GM19351 (cell line): ENCODE measurements around the gene GMDS.

Source experiments
- ATAC-seq: cut with Tn5 transposase; IDR thresholded peaks from one replicate; pipeline ENCODE4 v1.9.1; 2021; ENCODE audit warnings: mild to moderate bottlenecking, moderate library complexity; ENCODE audit not compliant: unreplicated experiment

The GMDS gene

DNA sequence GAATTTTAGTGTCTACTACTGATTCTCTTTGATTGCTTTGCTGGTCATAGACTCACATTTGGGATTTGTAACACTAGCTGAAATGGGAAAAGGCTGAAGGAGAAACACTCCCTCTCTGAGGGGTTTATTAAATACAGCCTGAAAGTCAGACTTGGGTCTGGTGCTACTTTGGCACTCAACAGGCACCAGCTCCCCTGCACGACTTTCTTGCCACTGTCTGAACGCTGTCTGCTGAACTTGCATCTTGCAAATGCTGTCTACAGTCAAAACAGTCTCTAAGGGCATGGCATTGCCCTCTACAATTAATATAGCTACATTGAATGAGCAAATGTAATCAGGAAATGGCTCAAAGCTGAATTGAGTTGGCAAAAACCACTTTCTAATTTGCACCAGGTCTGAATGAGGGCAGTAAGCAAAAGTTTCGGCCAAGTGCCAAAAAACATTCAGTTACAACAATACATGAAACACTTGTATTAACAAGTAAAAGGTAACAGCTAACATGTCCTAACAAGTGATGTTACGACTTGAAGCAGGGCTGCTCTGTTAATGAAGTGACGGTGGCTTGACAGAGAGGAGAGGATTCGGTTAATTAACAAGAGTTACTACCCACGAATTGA, 516.2 kb downstream of the GMDS start:
- ATAC-seq: no peak

DNA sequence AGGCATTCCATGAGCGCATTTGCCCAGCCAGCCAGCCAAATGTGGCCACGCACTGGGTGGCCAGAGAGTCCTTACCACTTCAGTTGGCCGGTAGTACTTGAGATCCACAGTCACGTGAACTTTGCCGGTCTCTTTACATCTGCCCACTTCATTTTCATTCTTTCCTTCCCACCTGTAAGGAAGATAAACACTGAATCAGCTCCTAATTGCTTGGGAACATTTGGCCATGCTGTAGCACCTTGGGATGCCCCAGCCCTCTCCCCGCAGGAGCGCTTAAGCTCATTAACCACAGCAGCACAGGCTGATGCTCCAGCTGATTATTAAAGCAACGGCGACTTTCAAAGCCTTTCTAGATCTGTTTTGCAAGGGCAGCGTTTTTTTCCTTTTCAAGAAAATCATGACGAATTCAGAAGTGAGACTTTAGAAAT, 519.0 kb downstream of the GMDS start:
- no peak for ATAC-seq

DNA sequence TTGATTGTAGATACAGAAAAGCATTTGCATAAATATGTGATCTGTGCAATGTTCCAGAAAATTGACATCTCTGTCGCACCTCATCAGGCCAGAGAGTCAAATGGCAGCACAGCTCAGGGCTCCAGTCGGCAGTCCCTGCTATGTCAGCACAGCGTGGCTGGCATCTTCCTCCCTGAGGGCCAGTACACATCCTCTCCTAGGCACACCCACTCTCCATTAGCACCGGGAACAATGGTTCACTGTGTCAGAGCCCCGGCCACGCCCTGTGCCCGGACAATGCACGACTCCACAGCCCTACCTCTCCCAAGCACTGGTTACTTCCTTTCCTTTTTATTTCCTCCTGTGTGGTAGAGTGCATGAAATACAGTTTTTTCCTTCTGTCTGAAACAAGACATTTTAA, 520.8 kb downstream of the GMDS start:
- ATAC-seq: no peak

DNA sequence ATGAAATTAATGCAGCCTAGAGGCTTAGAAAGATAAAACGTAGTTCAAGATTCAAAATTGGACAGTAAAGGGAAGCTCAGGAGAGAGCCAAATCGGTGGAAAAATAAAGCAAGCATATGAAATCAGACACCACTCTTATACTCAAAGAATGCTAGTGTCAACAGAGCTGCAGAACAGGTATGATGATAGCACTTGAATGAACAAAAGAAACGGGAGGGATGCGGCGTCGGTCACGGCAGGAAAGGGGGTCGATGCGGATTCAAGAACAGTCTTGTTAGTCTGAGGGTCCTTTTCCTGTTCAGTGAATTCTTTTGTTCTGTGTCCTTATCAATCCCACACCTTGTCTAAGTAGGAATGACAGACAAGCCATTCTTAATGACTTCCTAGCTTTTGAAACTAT, 521.3 kb downstream of the GMDS start:
- ATAC-seq: no peak

DNA sequence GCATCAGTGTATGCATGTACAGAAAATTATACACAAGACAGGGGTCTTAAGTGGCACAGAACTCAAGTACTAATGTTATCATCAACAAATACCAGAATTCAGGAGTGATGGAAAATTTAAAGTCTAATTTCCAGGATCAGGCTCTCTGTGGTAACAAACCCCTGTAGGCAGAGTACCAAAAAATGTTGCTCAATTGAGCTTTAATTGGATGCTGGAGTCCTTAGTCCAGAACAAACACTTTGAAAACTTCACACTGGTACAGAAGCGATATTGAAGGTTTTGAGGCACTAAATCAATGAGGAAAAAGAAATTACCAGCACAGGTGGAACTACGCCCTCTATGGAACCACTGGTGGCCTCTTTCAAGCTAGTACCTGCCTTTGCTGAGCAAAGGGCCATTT, 522.6 kb downstream of the GMDS start:
- no peak for ATAC-seq

DNA sequence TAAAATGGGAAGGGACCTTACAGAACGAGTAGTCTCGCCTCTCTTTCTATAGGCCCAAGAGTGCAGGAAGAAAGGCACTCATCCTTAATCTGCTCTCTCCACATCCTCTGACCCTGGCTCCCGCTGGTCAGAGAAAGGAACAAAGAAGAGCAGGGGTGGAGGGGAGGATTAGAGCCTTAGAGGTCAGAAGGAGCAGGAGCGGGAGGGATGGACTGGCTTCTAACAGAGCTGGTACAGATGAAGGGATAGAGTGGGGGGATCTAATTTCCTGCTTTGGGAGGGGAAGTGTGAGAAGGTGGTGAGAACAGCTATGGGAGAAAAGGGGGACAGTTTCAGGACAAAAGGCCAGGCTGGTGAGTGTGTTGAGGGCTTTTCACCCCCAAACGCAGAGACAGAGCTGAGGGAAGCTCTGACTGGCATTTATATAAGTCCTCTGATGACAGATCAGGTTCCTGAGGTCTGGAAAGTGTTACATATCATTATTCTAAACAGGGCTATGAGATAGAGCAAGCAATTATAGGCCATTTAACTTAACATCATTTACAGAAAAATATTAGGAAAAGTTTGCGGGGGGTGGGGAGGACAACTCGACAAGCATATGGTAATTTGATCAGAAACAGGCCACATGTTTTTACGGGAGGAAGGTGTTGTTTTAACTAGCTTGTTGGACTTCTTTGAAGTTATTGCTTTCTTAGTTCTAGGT, 524.6 kb downstream of the GMDS start:
- no peak for ATAC-seq

DNA sequence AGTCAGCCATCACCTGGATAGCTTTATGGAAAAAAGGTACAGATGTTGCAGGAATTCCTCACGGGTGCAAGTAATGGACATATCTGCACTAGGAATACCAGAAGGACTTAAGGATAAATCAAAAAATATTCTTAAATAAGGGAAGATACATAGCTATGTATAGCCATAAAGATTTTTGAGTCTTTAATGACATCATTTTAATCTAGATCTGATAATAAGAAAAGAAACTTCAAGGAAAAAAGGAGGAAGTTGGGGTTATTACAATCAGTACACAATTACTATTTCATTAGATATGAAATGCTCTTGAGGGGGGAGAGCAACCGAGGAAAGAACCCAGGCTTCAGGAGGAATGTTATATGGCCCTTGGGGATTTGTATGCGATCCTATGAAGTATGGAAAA, 525.5 kb downstream of the GMDS start:
- no peak for ATAC-seq

DNA sequence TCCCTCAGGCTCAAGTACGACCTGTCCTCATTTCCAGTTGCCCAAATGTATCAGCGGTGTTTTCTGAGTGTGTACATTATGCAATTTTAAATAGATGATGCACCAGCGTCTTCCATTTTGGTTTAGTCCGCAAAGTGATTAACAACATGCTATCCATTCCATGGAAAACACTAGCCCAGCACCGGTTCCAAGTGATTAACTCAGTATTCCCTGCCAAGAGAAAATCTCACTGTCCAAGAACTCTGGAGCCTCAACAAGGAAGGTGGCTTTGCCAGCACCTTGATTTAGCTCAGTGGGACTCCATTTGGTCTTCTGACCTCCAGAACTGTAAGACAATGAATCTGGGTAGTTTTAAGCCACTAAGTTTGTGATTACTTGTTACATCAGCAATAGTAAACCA, 528.5 kb downstream of the GMDS start:
- no peak for ATAC-seq

DNA sequence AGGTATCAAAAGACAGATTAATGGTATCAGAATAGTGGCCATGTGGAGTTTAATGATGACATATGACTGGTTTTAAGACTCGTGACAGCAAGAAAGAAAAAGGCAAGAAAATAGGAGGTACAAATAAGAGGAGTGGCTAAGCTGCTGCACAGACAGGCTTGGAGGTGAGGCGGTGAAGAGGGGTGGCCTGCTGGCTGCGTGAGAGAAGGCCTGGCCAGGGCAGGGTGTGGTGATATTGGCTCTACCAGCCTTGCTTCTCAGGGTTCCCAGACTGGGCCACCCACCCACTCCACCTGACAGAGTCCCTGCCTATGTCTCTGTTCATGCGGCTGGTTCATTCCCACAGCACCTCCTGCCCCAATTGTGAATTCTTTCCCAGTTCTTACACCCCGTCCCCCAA, 529.0 kb downstream of the GMDS start:
- no peak for ATAC-seq

DNA sequence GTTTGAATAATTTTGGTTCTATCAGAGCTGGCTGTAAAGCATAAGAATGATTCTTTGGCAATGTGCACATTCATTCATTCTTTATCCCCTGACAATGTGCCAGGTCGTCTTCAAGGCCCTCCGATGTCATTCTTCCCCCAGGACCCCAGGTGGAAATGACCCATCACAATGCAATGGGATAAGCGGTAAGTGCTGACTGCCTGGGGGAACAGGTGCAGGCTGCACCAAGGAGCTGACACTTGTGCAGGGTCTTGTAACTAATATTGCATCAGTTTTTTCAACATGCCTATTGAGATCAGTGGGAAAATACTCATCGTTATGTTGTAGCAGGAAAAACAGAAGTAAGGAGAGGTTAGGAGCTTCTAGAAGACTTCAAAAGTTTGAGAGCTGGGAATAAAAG, 530.1 kb downstream of the GMDS start:
- no peak for ATAC-seq

DNA sequence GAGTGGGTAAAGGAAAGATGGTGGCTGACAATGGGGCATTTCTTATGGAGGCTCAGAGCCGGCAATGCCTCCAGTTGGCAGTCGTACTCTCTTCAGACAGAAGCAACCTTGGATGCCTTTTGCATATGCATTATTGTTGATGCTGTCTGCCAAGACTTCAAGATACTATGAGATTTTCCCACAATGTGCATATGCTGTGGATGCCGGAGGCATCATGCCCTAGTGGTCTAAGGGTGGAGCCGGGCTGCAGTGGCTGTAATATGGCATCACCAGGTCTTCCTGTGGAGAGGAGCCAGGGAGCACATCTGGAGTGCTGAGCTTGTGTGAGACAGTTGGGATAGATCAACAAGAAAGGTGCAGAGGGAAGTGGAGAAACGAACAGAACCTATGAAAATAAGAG, 530.8 kb downstream of the GMDS start:
- ATAC-seq: no peak

DNA sequence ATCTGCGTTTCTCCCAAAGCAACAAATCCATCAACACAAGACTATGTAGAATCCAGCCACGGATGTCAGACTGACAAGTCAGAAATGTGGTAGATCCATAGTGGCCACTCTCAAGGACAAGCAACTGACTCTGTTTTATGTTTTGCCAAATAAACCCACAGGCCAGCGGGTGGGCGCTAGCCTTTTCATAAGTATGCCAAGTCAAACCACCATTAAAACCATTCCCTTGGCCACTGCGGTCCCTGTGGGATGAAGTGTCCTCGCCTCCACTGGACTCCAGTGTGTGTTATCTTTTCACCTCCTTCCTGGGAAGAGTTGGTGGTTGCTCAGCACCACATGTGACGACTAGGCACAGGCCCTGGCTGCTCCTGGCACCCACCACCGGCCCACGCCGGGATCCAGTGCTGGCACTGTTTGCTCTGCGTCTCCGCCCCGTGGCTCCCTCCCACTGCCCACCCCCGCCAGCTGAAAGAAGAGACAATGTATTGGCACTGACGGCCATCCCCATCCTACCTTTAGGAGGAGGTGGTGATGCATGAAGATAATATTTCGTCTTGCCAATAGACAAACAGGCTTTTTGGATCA, 532.3 kb downstream of the GMDS start:
- no peak for ATAC-seq

DNA sequence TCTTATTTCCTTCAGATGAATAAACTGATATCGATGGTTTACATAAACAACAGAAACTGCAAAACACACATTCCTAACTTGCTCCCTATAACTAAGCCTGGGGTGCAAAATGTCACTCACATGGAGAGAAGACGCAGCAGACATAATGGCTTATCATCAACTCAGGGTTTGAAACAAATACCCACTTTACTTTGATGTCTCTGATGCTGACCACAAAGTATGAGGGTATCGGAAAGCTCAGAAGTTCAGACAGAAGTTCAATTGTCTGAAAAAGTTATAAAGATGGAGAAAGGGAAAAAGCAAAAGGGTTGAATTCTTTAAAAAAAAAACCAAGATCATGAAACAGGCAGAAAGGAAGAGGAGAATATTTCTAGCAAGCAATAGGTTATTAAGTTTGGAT, 533.0 kb downstream of the GMDS start:
- no peak for ATAC-seq

DNA sequence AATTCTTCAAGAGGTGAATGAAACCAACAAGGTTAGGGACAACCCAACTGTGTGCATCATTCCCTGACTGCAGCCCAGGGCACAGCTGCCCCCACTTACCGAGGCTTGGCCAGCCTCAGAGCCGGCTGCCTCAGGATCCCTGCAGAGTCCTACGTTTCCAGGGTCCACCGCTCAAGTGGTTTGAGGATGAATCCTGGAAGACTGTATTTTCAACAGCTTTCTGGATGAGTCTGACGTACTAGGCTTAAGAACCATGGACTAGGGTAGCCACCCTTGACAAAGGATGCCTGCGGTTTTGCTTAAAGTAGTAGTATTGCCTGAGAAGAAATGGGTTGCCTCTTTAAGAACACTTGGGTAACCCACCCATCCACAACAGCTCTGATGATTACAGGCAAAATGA, 534.3 kb downstream of the GMDS start:
- ATAC-seq: no peak

DNA sequence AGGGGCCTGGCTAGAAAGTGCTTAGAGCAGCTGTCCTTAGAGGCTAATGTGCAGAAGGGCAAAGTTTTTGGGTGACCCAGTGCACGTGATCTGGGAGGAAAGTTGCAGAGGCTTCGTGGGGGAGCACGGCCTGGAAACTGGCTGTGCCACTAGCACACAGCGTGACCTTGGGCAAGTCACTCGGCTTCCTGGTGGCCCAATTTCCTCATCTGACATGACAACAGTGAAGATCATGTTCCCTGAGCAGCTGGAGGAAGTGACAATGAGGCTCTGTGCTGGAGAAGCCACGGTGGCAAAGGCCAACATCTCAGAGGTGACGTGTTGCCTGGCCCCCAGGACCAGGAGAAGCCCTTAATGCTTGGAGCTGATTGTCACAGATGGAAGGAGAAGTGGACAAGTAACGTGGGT, 536.2 kb downstream of the GMDS start:
- ATAC-seq: no peak

DNA sequence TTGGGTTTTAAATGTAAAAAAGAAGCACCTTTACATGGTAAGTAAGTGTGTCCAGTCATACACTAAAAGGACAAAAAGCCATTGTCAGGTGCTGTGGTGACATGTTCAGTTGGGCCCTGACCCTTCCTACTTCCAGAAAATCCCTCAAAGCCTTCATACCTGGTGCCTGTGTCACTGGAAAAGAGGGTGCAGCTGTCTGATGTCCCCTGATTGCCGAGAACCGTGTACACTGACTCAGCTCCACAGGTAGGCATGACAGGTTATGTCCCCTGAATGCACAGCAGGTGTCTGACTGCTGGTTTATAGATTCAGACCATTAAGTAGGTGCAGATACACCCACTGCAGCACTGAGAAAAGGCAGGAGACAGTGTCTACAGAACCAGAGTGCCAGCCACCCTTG, 536.6 kb downstream of the GMDS start:
- no peak for ATAC-seq

DNA sequence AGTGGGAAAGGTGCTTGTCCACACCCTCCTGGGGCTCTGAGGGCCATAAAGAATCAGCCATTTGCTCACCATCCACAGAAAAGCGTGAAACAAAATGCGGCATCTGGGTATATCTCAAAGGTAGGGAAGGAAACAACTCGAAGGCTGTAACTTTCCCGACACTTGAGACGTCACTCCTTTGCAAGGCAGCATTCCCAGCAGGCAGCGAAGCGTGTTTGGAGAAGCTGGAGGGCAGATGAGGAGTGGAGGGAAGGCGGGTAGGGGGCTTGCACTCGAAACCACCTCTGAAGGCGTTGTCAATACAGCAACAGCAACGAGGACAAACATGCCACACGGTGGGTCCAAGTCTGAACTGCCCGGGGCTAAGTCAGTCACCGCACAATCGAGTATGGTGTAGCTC, 537.3 kb downstream of the GMDS start:
- ATAC-seq: no peak

DNA sequence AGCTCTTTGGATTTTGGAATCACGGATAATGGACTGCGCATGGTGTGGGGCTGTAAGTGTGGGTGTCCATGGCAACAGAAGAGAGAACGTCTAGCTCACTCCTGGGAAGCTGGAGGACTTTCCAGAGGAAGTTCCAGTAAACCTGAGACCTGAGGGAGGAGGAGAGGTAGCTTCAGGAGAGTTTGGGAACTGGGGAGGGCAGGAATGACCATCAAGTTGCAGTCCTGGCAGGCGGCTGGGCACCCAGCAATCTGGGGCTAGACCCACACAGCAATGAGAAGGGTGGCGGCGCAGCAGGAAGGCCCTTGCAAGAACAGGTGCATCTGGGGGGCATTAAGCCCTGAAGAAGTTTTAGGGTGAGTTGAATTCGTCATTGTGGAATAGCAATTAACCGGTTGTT, 539.8 kb downstream of the GMDS start:
- ATAC-seq: no peak

DNA sequence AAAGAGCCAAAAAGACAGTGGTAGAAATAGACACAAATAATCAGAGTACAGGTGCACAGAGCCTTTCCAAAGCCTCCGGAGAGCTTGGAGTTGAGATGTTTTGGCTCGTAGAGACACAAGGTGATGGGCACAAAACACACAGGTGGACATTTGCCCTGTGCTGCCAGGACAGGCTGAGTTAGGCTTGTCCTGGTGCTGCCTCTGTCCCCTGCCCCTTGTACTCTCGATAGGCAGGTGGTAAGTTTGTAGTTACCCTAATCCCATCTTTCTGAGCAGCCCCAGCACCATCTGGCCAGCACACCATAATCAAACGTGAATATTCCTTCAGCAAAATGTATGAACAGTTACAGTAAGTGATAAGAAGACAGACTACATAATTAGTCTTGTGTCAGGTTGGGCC, 540.2 kb downstream of the GMDS start:
- no peak for ATAC-seq

DNA sequence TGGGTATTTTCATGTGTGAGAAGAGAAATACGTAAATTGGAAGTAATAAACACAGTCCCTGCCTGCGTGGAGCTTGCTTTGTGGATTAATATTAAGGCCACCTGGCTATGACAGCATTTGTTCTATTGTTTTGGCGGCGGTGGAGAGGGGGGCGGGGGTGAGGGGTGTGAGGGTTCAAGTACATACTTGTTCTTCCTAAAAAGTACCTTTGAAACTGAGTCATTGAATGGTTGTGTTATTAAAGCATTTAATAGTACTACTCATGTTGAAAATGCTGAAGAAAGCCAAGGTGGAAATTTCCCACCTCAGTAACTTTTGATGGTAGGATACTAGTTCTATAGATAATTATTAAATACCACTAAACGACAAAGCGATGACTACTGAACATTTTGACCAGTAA, 540.7 kb downstream of the GMDS start:
- ATAC-seq: no peak

DNA sequence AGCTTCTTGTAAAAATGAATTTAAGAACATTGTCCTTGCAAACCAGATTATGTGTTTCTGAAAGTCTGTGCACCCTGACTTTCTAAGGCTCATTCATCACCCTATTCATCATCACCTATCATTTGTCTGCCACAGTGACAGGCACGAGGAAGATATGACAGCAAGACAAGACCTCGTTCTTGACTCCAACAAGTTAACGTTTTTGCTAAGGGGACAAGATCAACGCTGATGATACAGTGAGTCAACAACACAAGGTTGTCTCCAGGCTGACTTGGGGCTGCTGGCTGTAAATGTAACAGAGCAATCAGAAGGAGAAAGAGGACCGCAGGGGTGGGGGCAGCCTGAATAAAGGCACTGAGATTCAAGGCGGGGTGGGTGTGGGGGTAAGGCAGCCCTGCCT, 541.5 kb downstream of the GMDS start:
- no peak for ATAC-seq

DNA sequence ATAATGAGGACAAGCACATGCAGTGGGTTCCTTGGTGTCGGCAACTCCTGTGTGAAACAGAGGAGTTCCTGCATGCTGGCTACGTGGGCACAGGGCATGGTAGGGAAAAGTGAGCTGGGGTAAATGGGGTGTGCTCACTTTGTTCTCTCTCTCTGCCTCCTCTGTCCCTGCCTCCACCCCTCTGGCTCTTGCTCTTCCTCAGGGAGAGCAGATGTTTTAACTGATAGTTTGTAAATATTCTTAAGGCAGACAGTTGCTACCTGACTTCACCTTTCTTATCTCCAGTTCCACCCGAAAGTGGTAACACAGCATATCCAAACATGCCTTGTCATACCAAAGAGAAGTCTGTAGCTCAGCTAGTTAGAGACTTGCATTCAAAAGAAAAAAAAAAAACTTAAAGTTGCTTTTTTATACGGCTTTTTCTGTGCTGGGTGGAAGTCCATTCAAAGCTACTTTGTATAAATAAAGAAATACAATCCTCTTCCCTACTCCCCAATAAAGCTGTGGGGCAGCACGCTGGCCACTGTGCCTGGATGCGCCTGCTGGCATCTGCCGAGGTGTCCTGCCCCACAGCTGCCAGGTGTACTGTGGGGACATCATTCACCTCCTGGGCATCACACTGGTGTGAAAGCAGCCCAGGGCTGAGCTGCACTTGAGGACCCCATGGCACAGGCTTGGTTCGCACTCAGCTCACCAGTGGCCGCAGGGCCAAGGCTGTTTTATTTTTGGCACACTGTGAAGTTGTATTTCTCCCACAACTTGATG, 542.1 kb downstream of the GMDS start:
- ATAC-seq: no peak
